AG09319 (cell line): Measurements from ENCODE around the gene PDSS2.
"Not testable (repeated sequence)": the region's sequence is repeated elsewhere in the genome, so short reads cannot be mapped to it uniquely, and the experiment has no call there.

ENCODE experiments used
- DNase-seq: peaks from one replicate; pipeline ENCODE4 v3.0.0-alpha.2; 2010; ENCODE audit warnings: low read depth; ENCODE audit errors: extremely low read depth
- TF ChIP-seq, protein P1 (sequence below): IDR thresholded peaks from 2 replicates; pipeline ENCODE4 v1.5.1; 2011; ENCODE audit warnings: low read depth, mild to moderate bottlenecking, inconsistent platforms, low read length, moderate library complexity

The PDSS2 gene

DNA sequence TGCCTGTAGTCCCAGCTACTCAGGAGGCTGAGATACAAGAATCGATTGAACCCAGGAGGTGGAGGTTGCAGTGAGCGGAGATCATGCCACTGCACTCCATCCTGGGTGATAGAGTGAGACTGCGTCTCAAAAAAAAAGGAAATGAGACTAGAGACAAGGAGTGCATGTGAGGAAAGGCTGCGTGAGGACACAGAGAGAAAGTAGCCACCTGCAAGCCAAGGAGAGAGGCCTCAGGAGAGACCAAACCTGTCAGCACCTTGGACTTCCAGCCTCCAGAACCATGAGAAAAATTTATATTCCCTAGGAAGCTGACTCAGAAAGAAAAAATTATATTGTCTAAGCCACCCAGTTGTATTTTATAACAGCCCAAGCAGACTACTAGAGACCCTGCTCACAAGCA is 336.6 kb downstream of the PDSS2 start:
- DNase-seq, result no peak
- TF ChIP-seq, protein P1, sequence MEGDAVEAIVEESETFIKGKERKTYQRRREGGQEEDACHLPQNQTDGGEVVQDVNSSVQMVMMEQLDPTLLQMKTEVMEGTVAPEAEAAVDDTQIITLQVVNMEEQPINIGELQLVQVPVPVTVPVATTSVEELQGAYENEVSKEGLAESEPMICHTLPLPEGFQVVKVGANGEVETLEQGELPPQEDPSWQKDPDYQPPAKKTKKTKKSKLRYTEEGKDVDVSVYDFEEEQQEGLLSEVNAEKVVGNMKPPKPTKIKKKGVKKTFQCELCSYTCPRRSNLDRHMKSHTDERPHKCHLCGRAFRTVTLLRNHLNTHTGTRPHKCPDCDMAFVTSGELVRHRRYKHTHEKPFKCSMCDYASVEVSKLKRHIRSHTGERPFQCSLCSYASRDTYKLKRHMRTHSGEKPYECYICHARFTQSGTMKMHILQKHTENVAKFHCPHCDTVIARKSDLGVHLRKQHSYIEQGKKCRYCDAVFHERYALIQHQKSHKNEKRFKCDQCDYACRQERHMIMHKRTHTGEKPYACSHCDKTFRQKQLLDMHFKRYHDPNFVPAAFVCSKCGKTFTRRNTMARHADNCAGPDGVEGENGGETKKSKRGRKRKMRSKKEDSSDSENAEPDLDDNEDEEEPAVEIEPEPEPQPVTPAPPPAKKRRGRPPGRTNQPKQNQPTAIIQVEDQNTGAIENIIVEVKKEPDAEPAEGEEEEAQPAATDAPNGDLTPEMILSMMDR, result no peak

DNA sequence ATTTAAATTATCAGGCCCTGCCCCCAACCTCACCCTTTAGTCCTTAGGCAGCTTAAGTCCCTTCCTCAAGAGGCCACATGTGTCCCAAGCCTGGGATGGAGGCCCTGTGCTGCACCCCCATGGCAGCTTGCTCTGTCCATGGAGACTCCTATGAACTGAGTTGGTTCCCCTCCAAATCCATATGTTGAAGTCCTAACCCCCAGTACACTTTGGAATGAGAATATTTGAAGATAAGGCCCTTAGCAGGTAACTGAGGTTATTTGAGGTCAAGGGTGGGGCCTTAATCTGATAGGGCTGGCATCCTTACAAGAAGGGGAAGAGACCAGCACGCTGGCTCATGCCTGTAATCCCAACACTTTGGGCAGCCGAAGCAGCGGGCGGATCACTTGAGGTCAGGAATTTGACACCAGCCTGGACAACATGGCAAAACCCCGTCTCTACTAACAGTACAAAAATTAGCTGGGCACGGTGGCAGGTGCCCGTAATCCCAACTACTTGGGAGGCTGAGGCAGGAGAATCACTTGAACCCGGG is 337.3 kb downstream of the PDSS2 start:
- TF ChIP-seq, protein P1, result no peak
- no peak for DNase-seq

- no peak for DNase-seq
- TF ChIP-seq, protein P1, result no peak
Observed at GRCh38 chr6:107121266-107121665, 338.1 kb downstream of the PDSS2 start.

- TF ChIP-seq, protein P1, result no peak
- DNase-seq, result no peak
Observed at GRCh38 chr6:107120404-107120803, 339.0 kb downstream of the PDSS2 start.

DNA sequence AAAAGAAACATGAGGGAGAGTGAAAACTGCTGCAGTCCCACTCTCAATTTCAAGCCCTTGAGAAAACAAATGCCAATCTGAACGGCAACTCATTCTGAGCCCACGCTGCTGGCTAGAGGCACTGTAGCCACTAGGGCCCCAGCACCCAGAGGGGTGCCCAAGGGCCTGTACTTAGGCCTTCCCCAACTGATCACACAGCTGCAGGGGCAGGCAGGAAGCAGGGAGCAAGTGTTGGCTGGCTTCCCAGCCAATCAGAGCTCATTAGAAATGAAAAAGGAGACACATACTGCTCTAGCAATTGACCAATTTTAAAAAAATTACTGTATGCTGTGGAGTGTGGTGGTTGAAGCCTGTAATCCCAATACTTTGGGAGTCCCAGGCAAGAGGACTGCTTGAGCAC is 340.4 kb downstream of the PDSS2 start:
- TF ChIP-seq, protein P1, result no peak
- no peak for DNase-seq

DNA sequence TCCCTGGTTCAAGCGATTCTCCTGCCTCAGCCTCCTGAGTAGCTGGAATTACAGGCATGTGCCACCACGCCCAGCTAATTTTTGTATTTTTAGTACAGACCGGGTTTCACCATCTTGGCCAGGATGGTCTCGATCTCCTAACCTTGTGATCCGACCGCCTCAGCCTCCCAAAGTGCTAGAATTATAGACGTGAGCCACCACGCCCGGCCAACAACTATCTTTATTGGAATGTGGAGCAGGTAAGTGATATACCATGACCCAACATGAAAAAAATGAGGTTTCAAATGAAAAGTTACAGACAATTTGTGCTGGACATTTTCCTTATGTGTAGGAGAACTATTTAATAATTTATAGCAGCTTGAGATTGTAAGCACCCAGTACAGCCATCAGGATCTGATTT is 340.8 kb downstream of the PDSS2 start:
- DNase-seq, result not testable (repeated sequence)

DNA sequence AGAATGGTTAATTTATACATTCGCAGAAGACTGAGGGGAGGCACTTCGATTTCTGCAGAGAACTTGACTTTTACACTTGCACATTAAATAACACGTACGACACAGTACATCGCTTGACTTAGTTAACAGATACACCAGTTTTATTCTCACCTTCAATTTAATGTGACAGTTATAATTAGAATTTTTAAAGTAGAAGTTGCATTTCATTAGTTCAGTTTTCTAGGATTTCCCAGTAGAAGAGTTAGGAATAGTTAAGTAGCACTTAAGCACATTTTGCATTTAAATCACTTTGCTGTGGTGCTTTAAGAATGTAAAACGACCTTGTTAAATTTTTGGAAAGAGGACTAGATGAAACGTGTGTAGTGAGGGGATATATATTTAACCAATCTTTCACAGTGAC is 342.4 kb downstream of the PDSS2 start:
- no peak for DNase-seq

More for the DNA sequence above, 342.4 kb downstream of the PDSS2 start:
- TF ChIP-seq, protein P1, result no peak
